GM21737 (cell line): ENCODE data around the gene RFX3.

Experiments
- ATAC-seq: cut with Tn5 transposase; IDR thresholded peaks from one replicate; pipeline ENCODE4 v1.9.1; 2021; ENCODE audit warnings: mild to moderate bottlenecking, moderate library complexity; ENCODE audit not compliant: unreplicated experiment

RFX3 gene

DNA sequence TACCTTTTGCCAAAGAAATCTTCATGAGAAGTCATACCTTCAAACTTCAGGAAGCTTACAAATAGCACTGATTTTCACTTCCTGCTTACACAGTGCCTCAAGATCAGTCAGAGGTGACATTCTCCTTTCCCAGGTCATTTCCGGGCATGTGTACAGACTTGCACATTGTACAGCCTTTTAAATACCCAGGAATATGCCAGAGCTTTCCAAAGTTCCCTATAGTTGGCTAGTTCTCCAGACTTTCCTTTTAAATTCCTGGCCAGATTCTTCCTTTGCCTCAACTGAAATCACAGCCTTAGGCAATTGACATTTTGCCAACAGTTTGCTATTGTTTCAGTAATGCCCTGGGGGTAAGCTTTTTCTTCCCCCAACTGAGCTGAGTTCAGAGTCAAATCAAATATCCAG lies 47.2 kb downstream of the RFX3 start:
- ATAC-seq: peak; percentile 44

DNA sequence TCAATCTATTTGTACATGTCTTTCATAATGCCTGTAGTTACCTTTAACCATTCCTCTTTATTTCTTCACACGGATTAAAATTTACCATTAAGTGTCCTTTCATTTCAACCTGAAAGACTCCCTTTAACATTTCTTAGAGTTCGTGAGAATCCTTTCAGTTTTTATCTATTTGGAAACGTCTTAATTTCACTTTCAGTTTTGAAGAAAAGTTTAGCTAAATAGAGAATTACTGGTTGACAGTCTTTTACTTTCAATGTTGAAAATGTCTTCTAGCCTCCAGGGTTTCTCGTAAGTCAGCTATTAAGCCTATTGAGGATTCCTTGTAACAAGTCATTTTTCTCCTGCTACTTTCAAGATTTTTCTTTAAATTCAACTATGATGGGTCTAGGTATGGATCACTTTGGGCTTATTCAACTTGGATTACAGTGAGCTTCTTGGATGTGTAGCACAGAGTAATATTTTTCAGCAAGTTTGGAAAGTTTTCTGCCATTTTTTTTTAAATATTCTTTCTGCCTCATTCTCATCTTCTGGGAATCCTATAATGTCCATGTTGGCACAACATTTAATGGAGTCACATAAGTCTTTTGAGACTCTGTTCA lies 48.5 kb downstream of the RFX3 start:
- ATAC-seq: no peak

DNA sequence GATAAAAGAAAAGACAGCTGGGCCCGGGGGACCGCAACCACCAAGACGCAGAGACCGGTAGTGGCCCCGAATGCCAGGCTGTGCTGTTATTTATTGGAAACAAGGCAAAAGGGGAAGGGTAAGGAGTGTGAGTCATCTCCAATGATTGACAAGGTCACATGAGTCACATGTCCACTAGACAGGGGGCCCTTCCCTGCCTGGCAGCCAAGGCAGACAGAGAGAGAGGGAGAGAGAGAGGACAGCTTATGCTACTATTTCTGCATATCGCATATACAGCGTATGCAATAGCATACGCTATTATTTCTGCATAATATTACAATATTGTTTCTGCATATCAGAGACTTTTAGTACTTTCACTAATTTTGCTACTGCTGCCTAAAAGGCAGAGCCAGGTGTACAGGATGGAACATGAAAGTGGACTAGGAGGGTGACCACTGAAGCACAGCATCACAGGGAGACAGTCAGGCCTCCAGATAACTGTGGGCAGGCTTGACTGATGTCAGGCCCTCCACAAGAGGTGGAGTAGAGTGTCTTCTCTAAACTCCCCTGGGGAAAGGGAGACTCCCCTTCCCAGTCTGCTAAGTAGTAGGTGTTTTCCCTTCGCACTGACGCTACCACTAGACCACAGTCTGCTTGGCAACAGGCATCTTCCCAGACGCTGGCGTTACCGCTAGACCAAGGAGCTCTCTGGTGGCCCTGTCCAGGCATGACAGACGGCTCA lies 50.3 kb downstream of the RFX3 start:
- no peak for ATAC-seq

DNA sequence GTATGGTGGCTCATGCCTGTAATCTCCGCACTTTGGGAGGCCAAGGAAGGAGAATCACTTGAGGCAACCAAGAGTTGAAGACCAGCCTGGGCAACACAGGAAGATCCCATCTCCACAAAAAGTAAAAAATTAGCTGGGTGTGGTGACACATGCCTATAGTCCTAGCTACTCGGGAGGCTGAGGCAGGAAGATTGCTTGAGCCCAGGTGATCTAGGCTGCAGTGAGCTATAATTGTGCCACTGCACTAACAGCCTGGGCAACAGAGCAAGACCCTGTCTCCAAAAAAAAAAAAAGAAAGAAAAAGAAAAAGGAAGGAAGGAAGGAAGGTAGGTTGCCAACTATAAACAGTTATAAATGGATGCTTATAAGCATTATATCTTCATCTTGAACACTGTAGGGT lies 51.0 kb downstream of the RFX3 start:
- ATAC-seq: no peak

DNA sequence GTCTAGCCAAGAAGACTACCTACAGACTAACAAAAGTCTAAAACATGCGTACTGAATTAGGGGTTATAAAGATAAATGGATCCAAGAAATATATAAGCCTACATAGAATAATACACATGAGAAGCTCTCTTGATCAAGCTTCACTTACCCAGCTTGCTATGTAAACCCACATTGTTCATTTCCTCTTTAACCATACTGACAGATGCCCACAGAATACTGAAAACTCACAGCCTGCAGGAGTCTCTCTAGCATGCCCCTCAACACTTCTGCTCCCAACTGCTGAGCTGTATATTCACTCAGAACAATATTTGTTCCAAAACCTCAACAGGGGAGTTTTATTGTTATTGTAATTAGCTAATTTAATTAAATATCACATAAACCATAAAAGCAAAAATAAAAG lies 52.4 kb downstream of the RFX3 start:
- ATAC-seq: peak; percentile 42

DNA sequence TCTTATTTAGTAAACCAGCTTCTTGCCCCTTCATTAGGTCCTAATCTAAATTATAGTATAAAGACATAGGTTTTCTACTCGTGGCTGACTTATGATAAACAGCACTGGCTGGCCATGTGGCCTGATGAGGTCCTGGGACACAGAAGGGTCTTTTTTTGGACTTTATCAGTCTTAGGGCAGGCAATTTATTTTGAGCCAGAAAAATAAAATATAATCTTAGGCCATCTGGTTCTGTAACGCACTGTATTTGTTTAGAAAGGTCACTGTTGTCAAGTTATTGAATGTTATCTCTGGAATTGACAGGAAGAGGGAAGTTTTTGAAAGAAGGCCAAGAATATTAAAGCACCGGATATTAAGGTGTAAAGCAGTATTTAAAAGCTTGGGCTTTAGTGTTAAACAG lies 53.9 kb downstream of the RFX3 start:
- ATAC-seq: no peak

DNA sequence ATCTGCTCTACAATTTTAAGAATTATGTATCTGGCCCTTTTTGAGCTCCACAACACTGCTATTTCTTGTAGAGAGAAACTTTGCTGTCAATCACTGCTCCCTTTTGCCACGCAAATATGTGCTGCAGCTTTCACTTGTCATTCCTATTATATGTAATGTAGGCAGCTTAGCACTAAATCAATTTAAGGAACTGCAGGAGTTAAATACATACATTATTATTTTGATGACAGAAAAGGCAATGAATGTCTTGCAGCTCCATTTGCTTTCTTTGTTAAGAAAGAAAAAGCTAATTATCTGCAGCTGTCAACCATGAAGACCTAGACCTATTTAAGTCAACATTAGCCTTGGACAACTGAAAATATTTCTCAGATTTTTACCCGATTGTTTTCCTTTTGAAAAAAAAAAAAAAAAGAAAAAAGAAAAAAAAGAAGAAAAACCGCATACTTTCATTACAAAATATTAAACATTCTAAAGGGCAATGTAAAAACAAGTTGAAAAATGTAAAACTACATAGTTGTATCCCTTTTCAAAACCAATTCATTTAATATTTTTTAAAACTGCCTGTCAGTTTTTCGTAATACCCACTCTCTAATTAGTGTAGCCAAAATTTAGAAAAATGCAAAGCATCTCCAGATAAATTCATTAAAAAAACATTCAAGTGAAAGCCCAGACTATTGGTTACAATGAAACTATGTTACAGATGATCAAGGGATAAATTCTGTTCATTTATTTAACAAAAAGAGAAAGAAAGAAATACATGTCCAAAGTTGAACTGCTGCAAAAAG lies 57.2 kb downstream of the RFX3 start:
- no peak for ATAC-seq

DNA sequence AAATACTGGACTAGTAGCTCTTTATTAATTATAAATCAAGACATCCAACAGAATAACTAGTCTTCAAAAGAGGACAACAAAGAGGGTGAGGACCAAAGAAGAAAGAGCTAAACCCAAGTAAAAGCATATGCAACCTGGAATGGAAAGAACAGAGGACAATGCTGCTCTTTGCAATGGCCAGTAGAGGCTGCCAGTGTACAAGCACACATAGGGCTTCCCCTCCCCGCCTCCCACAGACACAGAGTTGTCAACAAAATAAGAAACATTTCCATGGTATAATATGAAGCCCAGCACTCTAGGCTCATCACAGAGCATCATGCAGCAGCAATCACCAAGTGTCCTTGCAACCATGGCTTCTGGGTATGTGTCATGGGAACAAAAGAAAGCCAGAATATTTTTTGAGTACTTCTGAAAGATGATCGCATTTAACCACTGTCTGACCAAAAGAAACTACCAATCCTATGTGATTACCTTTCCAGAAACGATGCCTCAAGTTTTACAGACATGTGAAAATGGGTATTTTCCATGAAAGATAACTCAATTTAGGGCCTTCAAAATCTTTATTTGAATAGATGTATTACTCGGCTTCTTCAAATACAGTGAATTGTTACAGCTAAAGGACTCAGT lies 58.1 kb downstream of the RFX3 start:
- ATAC-seq: peak; percentile 95

DNA sequence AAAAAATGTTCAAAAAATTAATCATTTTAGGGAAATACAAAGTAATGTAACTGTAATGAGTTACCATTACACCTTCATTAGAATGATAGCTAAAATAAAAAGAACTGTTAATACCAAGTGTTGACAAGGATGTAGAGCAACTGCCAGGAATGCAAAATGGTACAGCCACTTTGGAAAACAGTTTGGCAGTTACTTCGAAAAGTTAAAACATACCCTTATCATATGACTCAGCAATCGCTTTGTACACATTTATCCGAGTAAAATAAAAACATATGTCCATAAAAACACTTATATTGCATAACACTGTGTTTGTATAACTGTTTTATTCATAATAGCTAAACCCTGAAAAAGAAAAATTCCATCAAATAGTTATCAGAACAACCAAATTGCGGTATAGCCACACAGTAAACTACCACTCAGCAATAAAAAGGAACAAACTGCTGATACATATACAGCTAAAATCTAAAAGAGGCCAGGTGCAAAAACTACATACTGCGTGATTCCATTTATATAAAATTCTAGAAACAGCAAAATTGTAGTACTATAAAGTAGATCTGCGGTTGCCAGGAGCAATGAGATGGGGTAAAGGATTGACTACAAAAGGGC lies 61.7 kb downstream of the RFX3 start:
- ATAC-seq: no peak

DNA sequence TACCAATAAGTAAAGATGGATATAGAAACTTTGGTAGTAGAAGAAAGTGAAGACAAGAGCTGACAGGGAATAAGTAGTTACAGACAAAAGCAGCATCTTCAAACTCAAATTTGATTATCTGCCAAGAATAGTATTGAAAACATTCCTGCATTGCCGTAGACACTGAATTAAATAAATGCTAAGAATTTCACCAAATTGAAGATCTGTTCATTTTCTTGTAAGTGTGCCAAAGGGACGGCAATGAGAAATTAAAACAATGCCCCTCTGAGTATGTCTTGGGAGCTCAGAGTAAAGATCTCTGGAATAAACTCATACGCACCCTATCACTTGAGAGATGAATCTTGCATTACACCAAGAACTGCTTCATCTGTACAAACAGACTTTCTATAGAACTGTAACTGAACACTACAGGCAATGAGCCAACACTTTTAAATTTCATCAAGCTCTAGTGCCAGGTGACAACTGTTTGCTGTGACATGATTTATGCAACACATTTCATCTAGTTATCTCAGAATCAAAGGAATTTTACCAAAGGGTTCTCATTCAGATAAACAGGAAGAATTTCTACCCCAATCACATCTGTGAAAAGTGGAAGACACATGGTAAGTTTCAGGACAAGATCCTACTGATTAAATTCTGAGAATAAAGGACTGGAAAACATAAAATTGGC lies 66.9 kb downstream of the RFX3 start:
- ATAC-seq: no peak

DNA sequence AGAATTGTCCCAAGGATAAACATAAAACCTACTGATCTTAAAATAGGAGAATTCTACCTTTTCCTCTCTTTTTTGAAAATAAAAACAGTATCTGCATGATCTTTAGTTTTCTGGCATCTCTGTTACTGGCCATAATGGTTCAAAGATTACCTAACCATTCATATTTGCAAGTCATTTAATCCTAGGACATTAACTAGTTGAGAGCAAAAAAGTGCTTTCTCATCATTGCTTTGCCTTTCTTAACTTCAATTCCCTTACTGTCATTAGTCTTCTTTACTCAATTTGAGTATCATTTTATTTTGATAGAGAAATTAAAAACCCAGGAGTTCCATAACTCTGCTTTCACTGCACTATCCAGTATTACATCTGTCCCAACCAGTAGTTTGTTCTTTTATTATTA lies 68.6 kb downstream of the RFX3 start:
- ATAC-seq: no peak

DNA sequence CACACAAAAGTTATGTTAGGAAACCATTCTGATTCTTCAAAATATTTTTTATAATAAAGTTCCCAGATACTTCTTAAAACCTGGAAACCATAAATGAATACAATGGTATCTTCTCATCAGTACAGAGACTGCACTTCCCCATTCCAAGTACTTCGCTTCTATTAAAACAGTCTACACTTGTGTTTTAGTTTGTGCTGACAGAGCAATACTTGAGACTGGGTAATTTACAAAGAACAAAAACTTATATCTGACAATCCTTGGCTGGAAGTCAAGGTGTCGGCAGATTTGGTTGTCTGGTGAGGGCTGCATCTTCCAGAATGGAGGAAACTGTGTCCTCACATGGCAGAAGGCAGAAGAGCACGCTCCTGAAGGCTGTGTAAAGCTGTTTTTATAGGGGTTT lies 70.1 kb downstream of the RFX3 start:
- ATAC-seq: no peak

DNA sequence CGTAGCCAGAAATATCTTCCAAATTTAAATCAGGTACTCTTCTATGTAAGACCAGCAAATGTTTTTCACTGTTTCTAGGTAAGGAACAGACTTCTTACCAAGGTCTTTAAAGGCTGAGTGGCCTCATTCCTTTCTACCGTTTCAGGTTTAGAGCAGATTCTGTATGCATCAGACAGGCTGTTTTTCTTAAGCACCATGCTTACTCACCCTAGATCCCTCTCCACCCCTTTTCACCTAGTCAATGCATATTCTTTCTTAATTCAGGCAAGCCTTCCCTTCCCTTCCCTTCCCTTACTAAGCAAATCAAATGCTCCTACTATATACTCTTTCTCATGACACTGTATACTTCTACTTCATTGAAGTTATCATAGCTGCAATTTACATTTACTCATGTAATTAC lies 70.7 kb downstream of the RFX3 start:
- no peak for ATAC-seq

DNA sequence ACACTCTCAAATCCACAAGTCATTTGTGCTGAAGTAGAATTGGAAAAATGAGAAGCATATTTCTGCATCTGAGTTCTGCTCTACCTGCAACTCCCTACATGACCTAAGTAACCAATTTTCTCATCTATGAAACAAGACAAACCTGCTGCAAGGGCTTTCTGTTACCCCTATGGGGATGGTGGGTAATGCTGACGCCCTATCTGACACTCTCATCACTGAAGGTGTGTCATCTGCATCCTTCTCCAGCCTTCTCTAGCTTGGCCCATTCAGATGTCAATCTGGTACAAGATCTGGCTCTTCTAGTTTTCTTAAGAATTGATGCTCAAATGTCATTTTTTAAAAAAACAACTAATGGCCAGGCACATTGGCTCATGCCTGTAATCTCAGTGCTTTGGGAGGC lies 73.8 kb downstream of the RFX3 start:
- no peak for ATAC-seq

DNA sequence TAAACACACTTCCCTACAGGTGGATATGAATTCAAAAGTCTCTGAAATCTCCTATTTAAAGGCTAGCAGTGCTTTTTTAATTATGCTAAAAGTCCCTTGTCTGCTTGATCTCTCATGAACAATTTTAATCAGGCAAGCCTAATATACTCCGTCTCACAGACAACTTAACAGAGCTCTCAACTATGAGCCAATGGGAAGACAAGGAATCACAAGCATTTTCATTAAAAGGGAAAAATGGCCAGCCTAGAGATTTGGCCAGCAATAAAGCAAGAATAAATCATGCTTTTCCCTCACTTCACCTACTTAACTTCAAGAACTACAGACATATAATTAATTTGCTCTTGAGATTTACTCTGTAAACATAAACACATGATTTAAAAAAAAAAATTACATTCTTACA lies 78.0 kb downstream of the RFX3 start:
- ATAC-seq: no peak

DNA sequence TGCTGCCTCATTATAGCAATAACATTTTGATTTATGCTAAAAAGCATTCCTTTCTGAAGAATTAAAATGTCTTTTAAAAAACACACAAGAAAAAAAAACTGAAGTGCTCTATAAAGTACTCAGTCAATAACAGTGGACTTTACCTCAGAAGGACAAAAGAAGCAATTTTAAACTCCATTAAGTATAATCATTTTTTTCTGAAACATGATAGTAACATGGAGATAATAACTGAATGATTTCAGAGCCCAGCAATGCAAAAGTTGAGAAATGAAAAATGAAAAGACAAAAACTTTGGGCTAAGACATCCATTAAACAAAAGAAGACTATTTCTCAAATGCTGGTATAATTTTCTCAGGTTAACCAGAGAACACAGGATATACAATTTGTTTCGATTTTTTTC lies 78.7 kb downstream of the RFX3 start:
- ATAC-seq: no peak

DNA sequence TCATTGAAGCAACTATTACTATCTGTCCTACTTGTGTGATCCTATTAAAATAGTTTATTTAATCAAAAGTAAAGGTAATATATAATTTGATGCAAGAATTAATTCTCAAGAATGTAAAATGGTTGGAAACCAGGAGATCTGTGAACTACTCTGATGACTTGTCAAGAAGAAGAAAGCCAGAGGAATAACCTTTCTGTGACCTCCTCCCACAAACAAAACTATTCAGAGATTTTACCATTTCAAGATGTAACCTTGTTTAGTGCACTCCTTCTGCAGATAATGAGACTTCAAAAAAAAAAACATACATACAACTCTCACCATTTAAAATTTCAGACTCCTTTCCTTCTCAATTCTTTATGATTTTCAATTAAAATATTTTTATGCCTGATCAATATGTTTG lies 79.5 kb downstream of the RFX3 start:
- no peak for ATAC-seq

DNA sequence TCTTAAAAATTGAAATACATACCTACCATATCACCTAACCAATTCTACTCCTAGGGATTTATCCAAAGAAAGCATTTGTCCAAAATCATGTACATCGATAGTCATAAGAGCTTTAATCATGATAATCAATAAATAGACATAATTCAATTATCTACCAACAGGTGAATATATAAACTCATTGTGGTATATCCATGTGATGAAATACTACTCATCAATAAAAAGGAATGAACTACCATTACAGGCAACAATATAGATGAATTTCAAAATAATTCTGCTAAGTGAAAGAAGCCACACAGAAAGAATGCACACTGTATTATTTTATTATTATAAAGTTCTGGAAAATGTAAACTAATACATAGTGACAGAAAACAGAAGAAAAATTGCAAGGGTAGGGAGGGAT lies 81.8 kb downstream of the RFX3 start:
- ATAC-seq: no peak

DNA sequence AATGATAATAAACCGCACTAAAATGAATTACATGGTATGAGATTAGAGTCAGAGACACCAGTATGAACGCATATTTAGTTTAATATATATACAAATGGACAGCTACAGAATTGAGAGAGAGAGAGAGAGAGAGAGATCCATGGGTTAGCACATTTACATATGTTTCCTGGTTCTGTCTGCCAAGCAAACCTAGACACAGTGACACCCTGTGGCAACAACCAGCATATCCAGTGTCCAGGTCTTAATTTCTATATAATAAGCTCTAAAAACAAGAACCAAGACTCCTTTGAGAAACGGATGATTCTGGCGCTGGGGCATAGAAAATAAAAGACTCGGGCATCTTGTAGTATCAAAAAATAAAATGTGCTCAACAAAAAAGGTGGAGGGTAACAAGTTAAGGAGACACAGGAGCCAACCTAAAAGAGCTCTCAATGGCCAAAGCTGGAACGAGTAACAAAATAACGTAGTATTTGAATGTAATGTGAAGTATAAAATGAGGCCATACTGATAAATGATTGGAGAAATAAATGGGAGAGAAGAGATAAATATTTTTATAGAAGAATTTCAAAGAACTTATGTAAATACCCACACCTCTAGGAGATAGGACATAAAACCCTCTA lies 84.5 kb downstream of the RFX3 start:
- peak; percentile 78 for ATAC-seq

DNA sequence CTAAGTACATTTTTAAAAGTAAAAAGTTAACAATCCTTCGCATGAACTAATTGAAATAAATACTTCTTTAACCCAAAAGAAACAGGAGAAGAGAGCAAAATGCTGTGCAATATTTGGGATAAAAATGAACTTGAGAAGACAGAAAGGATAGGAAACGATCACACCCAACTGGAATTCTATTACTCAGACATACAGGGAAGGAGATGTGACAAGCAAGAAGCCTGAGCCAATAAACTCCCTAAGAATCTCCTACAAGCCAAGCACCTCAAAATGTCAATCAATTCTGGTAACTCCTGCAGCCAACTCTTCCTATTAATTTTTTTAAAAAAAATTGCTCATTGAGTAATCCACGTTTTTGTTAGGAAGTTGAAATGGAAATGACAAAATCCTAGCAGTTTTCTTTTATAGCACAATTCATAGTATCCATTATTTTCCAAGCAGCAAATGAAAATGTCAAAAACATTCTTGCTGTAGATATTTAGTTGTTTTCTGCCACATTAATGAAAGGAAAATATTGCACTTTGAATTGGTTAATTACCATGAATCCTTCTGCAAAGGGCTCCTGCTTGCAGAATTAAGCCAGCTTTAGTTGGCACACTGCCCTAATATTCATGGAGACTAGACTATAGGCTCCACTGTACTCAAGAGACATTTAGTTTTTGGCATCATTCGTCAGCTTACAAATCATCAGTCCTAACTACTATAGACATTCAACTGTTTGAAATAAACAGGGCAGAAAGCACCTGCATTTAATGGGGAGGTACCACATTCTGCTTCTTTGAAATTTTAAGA lies 89.0 kb downstream of the RFX3 start:
- no peak for ATAC-seq
